ENCODE measurements around the gene RUVBL1. TPM values are rescaled to one million over a fixed set of nuclear protein-coding genes. Genes with fewer than 3 reads are reported as not detected.

The RUVBL1 gene
- total and polyA plus RNA-seq, 10 of the 15 experiments (the other 5 are each of a cell fraction or from before 2014, with no cell fraction given), result 15.2 to 142 (median 84.2) TPM

DNA sequence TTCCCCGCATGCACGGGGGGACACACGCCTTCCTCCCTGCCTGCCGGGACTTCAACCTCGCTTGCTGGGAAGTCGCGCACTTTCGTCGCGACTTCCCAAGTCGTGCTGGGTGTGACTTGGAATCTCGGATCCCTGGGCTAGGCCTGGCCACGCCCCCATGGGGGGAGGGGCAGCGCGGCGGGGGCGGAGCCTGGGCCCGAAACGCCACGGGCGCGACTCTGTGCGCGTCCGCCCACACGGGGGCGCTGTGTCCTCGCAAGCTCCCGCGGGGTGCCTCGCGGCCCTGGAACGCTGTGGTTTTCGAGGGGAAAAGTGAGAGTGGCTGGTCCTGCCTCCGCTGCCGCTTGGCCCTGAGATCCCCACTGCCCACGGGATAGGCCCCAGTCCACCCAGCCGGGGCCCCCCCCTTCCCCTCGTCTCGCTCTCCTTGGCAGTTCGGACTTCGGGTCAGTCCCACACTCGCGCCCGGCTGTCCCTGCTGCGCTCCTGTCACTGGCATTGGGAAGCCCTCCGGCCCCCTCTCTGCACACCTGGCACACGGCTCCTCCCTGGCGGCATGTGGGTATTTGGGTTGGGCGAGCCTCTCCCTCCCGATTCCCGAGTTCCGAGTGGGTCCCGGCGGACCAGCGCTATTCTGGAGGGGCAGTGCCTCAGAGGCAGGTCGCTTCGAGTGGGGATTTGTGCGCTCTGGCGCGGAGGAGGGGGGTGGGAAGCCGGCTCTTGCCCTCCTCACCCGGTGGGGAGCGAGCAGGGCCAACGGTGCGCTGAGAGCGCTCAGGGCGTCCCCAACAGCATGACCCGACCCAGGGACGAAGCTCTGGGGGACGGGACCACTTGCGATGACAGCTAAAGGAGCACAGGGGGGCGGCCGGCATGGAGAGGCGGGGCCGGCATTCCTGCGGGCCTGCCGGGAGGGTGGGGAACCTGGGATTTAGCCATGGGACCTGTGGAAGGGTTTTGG, 47.8 kb downstream of the RUVBL1 start (continued):
- TF ChIP-seq CEBPZ (IDR thresholded peaks at IDR 0.05; ENCODE audit: low read depth, low read length) (no peak), RFX5 (IDR thresholded peaks at IDR 0.05; ENCODE audit: low read depth, low read length) (no peak), POLR2AphosphoS2 (IDR thresholded peaks at IDR 0.05; ENCODE audit: low read depth, low read length) (no peak; the same call in 1 of the 2 replicates), WRNIP1 (IDR thresholded peaks at IDR 0.05; ENCODE audit: borderline replicate concordance, low read depth, low read length) (no peak), SRF (IDR thresholded peaks at IDR 0.05; ENCODE audit: low read depth in 2 of 2, low read length in 2 of 2) (no peak), RAD21 (IDR thresholded peaks at IDR 0.05; ENCODE audit: insufficient read depth, low read depth, low read length) (peak; percentile 52), SUPT20H (IDR thresholded peaks at IDR 0.05; ENCODE audit: borderline replicate concordance, control insufficient read depth, low read depth, low read length) (no peak), IKZF1 (conservative IDR thresholded peaks at IDR 0.05) (peak; percentile 62), STAT1 (conservative IDR thresholded peaks at IDR 0.05) (no peak), SIN3A (IDR thresholded peaks at IDR 0.05; ENCODE audit: low read depth, low read length) (no peak), E2F8 (IDR thresholded peaks at IDR 0.05; ENCODE audit: low read depth, partially characterized antibody) (no peak), SMC3 (IDR thresholded peaks at IDR 0.05; ENCODE audit: borderline replicate concordance, low read length) (peak; percentile 42; the same call in 1 of the 2 replicates), NFYA (IDR thresholded peaks at IDR 0.05; ENCODE audit: borderline replicate concordance, low read depth, low read length) (no peak), SMARCA5 (IDR thresholded peaks at IDR 0.05) (no peak; the same call in 1 of the 2 replicates)
